Measurements from ENCODE around the gene ZSWIM6. TPM values are rescaled to one million over a fixed set of nuclear protein-coding genes. Genes with fewer than 3 reads are reported as not detected.

The ZSWIM6 gene
- 21.2 TPM for total RNA-seq (ENCODE audit: insufficient read depth, low replicate concordance)

GRCh38 chr5:61331407-61332357 lies at the start of gene ZSWIM6:
Gene ZSWIM6 (plus strand): TSS chr5:61332258. CDS start chr5:61332273, 15 bp downstream.
- peak; percentile 99 for DNase-seq (ENCODE audit: low spot score)

DNA sequence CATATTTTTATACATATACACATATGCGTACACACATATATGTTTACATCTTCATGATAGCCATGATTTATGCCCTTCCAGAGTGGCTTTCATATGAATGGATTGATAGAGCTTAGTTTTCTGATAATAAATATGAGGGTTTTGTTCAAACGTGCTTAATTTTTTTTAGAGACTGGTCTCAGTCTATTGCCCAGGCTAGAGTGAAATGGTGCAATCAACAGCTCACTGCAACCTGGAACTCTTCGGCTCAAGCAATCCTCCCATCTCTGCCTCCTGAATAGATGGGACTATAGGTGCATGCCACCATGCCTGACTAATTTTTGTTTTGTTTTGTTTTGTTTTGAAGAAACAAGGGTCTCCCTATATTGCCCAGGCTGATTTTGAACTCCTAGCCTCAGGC lies 48.6 kb upstream of the ZSWIM6 start:
- DNase-seq (ENCODE audit: low spot score): no peak

GRCh38 chr5:61285531-61285930 lies 46.5 kb upstream of the ZSWIM6 start:
- no peak for DNase-seq (ENCODE audit: low spot score)

DNA sequence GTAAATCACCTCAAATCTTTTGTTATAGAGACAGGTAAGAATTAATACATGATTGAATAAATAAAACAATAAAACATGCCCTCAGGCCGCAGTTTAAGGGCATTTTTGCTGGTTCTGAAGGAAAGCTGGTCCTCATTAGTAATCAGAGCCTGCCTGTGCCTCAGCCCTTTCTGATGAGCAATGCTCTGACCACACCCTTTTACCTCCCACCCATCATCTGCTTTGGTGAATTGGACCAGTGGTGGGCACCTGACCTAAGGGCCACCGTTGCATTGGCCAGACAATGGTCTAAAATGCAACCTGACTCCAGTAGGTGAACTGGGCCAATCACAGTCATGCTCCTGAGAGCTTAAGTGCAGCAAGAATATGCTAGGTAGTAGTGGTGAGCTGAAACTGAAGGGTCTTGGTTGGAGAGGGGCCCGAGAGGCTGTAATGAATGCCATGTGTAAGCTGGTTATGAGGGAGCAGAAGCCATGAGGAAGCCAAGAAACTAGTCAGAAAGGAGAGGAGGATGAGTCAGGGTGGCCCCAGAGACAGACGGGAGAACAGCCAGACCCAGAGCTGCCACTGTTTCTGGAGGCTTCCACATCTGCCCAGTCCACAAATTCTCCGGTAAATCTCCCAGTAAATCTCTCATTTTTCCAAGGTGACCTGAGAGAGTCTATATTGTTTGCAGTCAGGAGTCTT lies 45.5 kb upstream of the ZSWIM6 start:
- no peak for DNase-seq (ENCODE audit: low spot score)

- no peak for DNase-seq (ENCODE audit: low spot score)
Measured at GRCh38 chr5:61287474-61287873, 44.6 kb upstream of the ZSWIM6 start.

GRCh38 chr5:61289241-61289640 lies 42.8 kb upstream of the ZSWIM6 start:
- DNase-seq (ENCODE audit: low spot score): no peak

DNA sequence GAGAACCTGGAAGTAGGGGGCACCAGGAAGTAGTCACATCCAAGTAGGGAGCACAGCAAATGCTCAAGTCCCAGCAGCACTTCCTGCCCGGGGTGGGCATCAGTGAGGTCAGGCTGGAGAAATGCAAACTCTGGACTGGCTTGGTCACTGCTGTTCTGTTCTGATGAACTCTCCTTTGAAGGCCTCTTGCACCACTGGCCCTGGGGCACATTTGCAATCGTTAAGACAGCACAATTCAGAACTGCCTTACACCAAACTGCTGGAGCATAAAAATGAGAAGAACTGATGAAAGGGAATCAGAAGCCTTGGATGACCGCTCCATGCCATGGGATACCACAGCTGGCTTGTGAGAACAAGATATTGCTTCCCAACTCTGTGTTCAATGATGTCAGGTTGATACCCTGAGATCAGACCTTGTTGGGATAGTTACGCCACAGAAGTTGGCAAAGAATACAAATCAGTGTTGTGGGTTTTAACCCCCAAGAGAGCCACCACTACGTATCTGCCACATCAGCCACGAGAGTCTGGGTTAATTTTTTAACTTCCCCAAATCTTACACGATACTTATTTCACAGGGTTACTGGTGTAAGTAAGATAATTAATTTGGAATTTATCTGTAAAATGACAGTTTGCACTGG lies 42.3 kb upstream of the ZSWIM6 start:
- no peak for DNase-seq (ENCODE audit: low spot score)

DNA sequence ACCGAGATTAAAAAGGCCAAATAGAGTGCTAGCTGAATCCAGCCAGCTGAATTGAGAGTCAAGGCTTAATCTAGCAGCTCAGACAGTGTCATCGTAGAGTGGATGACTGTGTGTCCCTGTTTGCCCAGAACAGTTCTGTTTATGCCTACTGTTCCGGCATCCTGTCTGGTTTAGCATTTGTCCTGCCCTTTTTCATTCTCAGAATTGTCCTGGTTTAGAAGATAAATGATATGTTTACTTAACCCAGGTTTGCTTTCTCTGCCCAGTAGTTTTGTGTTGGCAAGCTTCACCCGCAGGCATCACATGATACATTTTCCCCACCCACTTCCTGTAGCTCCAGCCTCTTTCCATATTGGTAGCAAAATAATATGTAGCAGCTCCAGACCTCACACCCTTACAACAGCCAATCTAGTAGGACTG lies 41.3 kb upstream of the ZSWIM6 start:
- DNase-seq (ENCODE audit: low spot score): no peak

DNA sequence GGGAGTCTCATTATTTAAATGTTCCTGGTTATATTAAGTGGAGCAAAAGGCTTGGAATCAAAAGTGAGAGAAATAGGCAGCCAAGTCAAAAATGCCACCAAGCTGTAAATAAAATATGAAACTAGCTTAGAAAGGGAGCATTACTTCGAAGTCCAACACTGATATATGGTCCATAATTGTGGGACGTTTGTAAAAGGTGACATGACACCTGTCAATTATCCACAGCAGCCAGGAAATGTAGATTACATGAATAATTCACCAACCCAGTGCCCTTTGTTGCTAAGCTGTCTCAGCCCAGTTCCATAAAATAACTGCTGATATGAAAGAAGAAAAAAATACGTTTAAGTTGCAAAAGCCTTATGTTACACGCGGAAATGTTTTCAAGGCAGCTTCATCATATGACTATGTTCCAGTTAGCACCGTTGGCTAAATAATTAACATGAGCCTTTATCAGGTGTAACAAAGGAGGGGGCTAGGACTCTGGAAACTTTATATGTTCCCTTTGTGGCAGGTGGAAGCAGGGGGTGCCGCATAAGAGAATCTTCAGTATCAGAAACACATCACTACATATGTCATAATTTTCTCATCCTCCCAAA lies 39.9 kb upstream of the ZSWIM6 start:
- DNase-seq (ENCODE audit: low spot score): no peak

GRCh38 chr5:61293071-61293470 lies 39.0 kb upstream of the ZSWIM6 start:
- no peak for DNase-seq (ENCODE audit: low spot score)

DNA sequence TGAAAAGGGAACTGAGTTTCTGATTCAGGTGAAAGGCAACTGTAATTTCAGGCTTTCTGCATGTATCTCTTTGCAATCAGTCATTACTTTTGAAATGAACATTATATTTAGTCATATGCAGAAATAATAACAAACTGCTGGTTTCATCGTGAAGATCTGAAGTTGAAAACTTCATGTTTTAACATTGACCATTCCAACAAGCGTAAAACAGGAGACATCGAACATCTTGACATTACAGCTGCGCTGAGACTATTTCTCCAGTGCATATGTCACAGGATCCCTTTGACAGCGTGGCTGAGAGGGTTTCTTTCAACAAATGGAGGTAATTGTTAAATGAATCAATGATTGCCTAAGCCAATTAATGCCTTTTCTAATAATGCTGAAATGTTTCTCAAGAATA lies 38.2 kb upstream of the ZSWIM6 start:
- no peak for DNase-seq (ENCODE audit: low spot score)

GRCh38 chr5:61295365-61295764 lies 36.7 kb upstream of the ZSWIM6 start:
- DNase-seq (ENCODE audit: low spot score): no peak

DNA sequence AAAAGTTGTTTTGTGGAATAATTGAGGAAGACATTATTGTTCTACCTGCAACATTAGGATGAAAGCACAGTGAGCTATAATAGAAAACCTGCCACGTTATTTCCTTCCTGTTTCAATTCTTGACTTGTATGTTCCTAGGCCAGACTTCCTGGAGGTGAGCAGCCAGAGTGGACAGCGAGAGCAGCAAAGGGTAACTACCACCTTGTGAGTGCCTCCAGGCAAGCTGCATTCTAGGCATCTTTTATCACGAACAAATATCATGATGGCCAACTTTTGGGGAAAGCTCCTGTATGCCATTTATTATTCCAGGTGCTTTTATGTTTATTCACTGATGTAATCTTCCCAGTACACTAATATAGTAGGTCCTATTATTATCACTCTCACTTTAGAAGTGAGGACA lies 34.0 kb upstream of the ZSWIM6 start:
- DNase-seq (ENCODE audit: low spot score): no peak

GRCh38 chr5:61298580-61298979 lies 33.5 kb upstream of the ZSWIM6 start:
- no peak for DNase-seq (ENCODE audit: low spot score)

GRCh38 chr5:61299261-61299681 lies 32.8 kb upstream of the ZSWIM6 start:
- no peak for DNase-seq (ENCODE audit: low spot score)

DNA sequence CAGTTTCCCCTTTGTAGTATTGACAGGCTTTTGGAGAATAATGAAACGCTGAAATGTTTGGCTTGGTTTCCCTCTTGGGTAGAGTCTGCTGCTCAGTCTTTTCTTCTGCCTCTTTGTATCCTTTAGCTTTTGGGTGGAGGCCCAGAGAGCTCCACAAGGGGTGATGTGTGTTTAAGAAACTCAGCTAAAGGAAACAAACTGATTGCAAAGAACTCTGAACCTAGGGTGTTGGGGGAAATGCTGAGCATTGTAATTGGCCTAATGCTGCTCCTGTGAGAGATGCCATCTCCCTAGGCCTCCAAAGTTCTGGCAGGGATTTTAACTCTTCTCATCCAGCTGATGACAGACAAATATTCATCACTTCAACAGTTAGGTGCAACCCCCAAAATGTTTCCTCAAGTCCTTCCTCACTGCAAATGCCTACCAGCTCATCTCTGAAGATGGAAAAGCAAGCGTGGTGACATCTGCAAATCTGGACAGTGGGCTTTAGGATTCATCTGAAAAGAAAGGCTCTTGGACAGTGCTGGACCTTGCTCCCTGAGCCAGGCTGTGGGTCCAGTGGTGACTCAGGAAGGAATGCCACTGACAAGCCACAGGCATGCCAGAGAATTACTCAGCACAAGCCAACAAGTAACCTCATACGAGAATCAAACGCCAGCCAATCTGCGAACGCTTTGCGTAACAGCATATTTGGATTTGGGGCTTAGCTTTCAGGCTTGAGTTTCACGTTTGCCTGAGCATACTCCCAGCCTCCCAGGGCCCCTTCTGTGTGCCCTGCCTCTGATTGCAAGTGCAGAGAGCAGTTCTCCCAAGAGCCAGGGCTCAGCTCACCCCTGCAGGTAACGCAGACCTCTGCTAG lies 30.5 kb upstream of the ZSWIM6 start:
- DNase-seq (ENCODE audit: low spot score): peak; percentile 96

GRCh38 chr5:61302200-61302563 lies 29.9 kb upstream of the ZSWIM6 start:
- DNase-seq (ENCODE audit: low spot score): no peak

GRCh38 chr5:61303346-61303745 lies 28.7 kb upstream of the ZSWIM6 start:
- no peak for DNase-seq (ENCODE audit: low spot score)

GRCh38 chr5:61304590-61305381 lies 27.3 kb upstream of the ZSWIM6 start:
- peak; percentile 48 for DNase-seq (ENCODE audit: low spot score)

DNA sequence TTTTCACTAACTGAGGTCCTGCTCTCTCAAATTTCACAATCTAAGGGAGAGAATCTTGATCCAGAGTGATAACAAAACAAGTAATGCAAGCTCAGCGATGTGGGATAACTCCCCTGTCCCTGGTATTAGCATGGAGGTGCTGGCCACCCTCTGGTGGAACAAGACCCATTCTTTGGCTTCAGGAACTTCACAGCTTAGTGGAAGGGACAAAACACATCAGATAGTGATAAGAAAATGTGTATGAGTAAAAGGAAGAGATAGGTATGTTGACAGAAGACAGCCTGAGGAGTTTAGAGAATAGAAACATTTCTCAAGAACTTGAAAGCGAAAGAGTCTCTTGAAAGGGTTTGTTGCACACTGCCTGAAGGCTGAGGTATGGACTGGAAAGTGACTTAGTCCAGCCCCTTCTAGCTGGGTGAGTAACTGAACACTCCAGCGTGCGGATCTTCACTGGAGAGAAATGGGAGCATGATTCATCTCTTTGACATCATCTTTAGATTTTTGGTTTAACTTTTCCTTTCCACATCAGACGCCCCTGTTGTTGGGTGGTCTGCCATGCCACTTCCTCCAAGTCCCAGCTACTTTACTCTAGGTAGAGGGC lies 25.4 kb upstream of the ZSWIM6 start:
- peak; percentile 47 for DNase-seq (ENCODE audit: low spot score)

All from umbilical cord (tissue), 2 donors.